Ovary (tissue), 3 donors: ENCODE measurements around the gene THSD4.

ENCODE experiments used
- EP300 ChIP-seq: sonication (generic); formaldehyde crosslinking; IDR thresholded peaks from one replicate; pipeline ENCODE4 v1.6.1; 2017; ENCODE audit warnings: antibody characterized with exemption
- POLR2A ChIP-seq: fragments of 450-650 bp; IDR thresholded peaks from one replicate; pipeline ENCODE4 v1.6.1; 2017; ENCODE audit warnings: antibody characterized with exemption, mild to moderate bottlenecking, moderate library complexity
- TF ChIP-seq, protein P1 (sequence below), 3 donors: fragments of 450-650 bp in 2 of 3; fragments of 200-600 bp in 1 of 3; IDR thresholded peaks; one replicate each; pipeline versions ENCODE4 v1.5.1 to v1.8.0; 2016 to 2022; ENCODE audit warnings: antibody characterized with exemption in 3 of 3, mild to moderate bottlenecking in 1 of 3
- donor health status: DM: no; HTN: no; CAD: no.

DNA sequence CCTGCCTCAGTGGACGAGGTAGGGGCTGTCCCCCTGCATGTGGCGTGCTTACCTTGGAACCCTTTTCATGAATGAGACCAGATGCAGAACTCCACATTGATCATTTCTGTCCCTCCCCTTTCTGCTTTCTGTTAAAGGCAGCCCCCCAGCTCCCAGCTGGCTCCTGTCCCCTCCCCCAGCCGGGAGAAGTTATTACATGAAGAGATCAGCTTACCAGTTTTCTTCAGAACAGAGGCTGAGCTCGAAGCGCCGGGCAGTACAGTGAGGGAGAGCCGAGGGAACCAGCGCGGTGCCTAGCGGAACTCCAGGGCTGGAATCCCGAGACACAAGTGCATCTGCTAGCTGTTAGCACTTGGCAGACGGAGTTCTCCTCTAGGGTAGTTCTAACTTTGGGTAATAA lies 431.7 kb downstream of the THSD4 start:
- no peak for TF ChIP-seq EP300
- TF ChIP-seq, protein P1, sequence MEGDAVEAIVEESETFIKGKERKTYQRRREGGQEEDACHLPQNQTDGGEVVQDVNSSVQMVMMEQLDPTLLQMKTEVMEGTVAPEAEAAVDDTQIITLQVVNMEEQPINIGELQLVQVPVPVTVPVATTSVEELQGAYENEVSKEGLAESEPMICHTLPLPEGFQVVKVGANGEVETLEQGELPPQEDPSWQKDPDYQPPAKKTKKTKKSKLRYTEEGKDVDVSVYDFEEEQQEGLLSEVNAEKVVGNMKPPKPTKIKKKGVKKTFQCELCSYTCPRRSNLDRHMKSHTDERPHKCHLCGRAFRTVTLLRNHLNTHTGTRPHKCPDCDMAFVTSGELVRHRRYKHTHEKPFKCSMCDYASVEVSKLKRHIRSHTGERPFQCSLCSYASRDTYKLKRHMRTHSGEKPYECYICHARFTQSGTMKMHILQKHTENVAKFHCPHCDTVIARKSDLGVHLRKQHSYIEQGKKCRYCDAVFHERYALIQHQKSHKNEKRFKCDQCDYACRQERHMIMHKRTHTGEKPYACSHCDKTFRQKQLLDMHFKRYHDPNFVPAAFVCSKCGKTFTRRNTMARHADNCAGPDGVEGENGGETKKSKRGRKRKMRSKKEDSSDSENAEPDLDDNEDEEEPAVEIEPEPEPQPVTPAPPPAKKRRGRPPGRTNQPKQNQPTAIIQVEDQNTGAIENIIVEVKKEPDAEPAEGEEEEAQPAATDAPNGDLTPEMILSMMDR (IDR thresholded peaks at IDR 0.05): no peak
- no peak for TF ChIP-seq POLR2A
